NCI-H2171 treated with DMSO at 0.1 percent for 48 hours (cell line): ENCODE measurements around the gene MRPL21.

ENCODE experiments used
- DNase-seq: peaks from one replicate; lab custom pipeline; 2025; lab: John Stamatoyannopoulos, UW

MRPL21 gene

GRCh38 chr11:68903288-68904247 is at the start of gene MRPL21, which contains the start of gene IGHMBP2:
TSS of gene MRPL21 (minus strand) at chr11:68903832. CDS start at chr11:68903810, 22 bp downstream.
TSS of gene IGHMBP2 (plus strand) at chr11:68903891. CDS start at chr11:68903953, 62 bp downstream.
- peak; percentile 66 for DNase-seq

DNA sequence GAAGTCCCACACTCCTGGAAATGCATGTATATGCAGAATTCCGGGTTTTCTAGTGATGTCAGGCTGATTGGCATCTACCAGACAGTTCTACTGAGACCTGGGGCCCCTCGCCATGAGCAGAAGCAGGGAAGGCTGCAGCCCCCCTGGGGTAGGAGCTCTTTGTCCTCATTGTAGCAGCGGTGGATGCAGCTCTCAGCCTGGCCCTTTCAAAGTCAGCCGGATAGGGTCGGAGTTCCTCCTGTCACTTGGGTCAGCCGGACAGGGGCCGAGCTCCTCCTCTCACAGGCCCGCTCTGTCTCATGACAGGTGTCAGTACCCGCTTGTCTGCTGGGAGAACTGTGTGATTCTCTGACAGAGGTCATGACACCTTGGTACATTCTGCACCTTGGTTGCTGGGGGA is 47.1 kb upstream of the MRPL21 start:
- no peak for DNase-seq

DNA sequence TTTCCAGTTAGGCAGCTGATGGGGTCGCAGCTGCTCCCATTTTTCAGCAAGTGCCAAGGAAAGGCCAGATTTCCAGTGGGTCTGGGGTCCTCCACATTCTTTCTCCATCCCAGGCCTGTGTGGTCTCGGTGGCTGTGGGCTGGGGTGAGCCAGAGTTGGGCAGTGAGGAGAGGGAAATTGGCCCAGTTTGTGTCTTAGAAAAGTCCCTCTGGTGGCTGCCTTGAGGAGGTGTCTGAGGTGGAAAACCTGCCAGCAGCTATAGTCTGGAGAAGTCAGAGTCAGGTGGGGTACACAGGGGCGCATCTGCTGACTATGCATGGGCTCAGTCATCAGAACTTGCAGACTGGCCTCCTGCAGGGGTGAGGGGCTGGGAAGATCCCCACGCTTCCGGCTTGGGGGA is 46.6 kb upstream of the MRPL21 start:
- no peak for DNase-seq

DNA sequence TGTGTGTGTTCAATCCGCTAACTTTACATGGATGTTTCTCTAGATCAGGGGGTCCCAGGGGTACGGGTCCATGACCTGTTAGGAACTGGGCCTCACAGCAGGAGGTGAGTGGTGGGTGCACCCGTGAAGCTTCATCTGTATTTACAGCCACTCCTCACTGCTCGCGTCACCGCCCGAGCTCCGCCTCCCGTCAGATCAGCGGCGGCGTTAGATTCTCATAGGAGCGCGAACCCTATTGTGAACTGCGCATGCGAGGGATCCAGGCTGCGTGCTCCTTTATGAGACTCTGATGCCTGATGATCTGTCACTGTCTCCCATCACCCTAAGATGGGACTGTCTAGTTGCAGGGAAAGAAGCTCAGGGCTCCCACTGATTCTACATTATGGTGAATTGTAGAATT is 45.3 kb upstream of the MRPL21 start:
- no peak for DNase-seq

DNA sequence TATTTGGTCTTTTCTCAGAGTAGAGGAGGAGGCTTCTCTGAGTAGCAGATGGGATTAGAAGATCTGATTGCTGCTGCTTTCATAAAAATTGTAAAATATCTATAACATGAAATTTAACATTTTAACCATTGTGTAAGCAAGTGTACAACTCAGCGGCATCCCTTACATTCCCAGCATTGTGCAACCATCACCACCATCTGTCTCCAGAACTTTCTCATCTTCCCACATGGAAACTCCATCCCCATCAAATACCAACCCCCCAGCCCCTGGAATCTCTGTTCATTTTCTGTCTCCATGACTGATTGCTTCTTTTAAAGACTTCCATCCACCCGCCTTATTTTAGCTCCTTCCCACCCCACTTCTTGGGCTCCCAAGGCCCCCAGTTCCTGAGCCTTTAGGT is 44.9 kb upstream of the MRPL21 start:
- DNase-seq = no peak

- no peak for DNase-seq
Observed at GRCh38 chr11:68947151-68947550, 43.5 kb upstream of the MRPL21 start.

DNA sequence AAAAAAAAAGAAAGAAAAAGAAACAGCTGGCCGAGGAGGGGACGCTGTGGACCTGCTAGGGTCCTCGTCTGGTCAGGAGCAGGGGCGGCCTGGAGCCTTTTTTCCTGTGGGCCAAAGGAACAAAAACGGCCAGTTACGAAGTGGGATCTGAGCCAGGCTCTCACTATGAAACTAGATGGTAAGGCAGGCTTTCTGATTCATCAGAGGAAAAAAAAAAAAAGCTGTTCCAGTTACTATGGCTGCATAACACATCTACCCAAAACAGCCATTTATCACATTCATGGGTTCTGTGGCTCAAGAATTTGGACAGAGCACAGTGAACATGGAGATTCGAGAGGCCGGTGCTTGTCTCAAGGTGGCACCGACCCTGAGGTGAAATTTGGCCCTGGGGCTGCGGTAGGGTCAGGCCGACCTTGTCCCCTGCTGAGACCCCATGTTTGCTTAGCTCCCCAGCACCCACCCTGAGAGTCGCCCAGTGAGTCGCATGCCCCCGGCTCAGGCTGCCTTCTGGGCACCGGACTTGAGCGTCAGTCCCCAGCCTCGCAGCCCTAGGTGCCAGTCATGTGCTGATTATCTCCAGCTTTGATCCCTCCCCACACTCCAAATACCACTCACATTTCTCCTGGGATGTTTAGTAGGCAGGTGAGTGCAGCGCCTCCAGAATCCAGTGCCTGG is 42.9 kb upstream of the MRPL21 start:
- DNase-seq = no peak

- no peak for DNase-seq
Observed at GRCh38 chr11:68942751-68943271, 39.2 kb upstream of the MRPL21 start.

DNA sequence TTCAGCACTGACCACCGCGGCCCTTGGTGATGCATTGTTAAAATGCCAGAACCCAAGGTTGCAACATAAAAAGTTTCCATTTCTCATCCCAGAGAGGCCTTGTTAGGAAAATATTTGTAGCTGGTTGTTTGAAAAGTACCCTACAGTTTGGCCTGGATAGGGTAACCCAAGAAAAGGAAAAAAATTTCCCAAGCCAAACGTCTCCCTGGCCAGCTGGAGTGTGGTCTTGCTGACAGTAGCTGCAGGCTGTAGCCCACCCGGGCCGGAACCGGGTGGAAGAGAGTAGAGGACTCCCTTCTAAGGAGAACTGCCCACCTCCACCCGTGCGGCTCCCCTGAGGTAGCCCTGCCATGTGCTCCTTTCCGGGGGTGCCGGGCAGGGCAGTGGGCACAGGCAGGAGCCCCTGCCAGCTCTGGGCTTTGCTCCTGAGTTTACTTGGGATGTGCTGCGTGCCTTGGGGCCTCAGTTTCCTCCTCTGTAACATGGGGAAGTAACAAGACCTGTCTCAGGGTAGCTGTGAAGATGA is 38.5 kb upstream of the MRPL21 start:
- no peak for DNase-seq

GRCh38 chr11:68941324-68942094 is 37.9 kb upstream of the MRPL21 start:
- DNase-seq = no peak

GRCh38 chr11:68940651-68941323 is 37.2 kb upstream of the MRPL21 start:
- DNase-seq = no peak

DNA sequence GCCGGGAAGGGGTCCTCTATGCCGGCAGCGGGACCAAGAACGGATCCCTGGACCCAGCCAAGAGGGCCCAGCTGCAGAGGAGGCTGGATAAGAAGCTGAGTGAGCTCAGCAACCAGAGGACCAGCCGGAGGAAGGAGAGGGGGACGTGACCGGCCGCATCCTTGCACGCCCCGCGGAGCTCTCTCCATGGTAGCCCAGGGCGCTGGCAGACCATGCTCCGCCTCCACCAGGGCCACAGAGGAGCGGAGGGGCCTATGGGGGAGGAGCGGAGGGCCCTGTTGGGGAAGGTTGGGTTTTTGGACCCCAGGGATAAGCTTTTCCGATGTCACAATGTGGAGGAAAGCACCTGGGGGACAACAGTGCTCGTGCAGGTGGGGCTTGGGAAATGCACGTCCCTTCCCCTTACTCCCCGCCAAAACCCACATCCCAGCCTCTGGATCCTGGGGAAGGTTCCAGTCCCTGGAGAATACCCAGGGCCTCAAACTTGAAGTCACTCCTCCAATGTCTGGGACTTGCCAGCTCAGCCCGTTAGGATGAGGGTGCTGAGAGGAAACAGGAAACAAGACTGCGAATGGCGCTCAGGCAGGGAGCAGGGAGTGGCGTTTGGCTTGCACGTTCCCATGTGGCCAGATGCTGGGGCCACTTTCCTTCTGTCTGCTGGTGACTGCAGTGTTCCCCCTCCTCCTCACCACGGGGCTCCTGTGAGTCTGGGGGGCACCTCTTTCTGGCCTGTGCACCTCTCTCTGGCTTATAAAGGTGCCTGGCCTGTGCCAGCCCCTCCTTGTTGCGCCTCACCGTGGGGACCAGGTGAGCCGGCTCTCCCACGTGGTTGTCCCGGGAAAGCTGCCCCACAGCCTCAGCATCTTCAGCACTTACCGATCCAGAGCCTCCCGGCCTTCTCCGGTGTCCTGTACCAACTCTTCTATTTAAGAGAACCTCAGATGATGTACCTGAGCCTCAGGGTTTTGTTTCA is 36.2 kb upstream of the MRPL21 start:
- no peak for DNase-seq

DNA sequence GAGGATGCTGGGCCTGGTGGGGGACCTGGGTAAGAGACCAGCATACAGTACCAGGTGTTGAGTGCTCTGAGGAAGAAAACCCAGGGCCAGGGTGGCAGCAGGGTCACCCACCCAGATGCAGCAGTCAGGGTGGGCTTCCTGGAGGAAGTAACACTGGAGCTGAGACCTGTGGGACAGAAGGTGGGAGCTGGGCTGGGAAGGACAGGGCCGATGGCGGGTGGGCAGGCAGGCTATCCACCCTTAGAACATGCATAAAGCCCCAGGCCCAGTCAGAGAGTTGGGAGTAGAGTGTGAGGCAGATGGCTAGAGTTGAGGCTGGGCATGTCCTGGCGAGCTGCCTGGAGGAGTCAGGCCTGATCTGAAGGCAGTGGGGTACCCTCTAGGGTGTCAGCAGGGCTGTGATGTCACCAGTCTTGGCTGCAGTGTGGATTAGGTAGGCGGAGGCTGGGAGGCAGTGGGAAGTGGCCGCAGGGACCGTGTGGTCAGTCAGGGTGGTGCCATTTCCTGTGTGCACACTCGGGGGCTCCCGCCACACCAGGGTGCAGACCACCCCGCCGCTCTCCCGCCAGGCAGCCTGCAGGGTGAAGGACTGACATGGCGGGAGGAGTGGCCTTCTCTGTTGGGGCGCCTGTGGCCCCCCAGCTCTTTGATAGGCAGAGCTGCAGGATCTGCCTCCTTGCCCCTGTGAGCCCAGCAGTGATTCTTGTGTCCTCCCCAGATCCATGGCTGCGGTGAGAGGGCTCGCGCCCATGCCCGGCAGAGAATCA is 35.4 kb upstream of the MRPL21 start:
- DNase-seq = no peak

DNA sequence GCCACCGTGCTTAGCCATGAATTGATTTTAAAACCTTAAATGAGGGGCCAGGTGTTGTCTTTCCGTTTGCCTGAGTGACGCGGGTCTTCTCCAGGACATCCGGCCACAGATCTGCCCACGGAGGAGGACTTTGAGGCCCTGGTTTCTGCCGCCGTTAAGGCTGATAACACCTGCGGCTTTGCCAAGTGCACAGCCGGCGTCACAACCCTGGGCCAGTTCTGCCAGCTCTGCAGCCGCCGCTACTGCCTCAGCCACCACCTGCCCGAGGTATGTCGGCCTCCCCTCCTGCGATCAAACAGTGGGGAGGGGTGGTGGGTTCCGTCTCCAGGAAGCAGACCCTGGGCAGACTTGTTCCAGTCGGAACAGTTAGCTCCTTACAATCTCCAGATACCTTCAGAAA is 34.5 kb upstream of the MRPL21 start:
- no peak for DNase-seq

- DNase-seq = no peak
Observed at GRCh38 chr11:68936676-68937620, 33.3 kb upstream of the MRPL21 start.

DNA sequence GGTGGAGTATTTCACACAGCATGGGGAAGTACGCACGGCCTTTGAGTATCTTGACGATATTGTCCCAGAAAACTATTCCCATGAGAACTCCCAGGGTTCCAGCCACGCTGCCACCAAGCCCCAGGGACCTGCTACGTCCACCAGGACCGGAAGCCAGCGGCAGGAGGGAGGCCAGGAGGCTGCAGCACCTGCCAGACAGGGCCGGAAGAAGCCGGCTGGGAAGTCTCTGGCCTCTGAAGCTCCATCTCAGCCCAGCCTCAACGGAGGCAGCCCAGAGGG is 32.7 kb upstream of the MRPL21 start:
- no peak for DNase-seq

DNA sequence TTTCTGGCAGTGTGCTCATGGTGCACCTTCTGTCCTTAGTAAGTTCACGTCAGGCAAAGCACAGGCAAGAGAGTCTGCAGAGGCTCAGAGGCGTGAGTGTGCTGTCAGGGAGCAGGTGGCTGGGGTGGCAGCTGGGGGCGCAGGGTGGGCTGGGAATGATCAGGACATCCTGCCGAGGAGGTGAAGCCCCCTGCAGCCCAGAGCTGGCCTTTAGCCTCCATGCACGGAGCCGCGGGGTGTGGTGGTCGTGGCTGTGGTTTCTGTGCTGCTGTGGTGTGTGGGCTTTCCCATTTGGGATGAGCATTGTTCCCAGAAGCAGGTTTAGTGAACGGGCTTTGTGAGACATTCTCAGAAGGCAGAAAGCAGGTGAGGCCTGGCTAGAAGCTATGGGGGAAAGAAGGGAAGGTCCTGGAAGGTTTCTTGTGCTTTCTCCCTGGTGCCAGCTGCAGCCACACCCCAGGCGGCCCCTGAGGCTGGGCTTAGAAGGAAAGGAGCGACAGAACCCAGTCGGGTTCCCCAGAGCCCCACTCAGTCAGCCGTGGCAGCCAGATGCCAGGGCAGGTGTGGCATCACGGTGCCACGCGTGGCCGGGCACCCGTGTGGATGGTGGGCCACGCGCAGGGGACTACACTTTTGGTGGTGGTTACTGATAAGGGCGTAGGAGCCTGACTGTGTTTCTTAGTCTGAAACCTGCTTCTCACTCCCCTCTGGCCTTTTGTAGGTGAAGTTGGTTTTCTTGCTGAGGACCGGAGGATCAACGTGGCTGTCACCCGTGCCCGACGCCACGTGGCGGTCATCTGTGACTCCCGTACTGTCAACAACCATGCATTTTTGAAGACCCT is 32.1 kb upstream of the MRPL21 start:
- no peak for DNase-seq
